GM18868 (cell line): ENCODE measurements around the gene ORAI2.
"Not testable (repeated sequence)": the region's sequence is repeated elsewhere in the genome, so short reads cannot be mapped to it uniquely, and the experiment has no call there.

Experiments used
- ATAC-seq: cut with Tn5 transposase; IDR thresholded peaks from one replicate; pipeline ENCODE4 v1.9.1; 2021; ENCODE audit warnings: mild to moderate bottlenecking, moderate library complexity; ENCODE audit not compliant: unreplicated experiment

ORAI2 gene

DNA sequence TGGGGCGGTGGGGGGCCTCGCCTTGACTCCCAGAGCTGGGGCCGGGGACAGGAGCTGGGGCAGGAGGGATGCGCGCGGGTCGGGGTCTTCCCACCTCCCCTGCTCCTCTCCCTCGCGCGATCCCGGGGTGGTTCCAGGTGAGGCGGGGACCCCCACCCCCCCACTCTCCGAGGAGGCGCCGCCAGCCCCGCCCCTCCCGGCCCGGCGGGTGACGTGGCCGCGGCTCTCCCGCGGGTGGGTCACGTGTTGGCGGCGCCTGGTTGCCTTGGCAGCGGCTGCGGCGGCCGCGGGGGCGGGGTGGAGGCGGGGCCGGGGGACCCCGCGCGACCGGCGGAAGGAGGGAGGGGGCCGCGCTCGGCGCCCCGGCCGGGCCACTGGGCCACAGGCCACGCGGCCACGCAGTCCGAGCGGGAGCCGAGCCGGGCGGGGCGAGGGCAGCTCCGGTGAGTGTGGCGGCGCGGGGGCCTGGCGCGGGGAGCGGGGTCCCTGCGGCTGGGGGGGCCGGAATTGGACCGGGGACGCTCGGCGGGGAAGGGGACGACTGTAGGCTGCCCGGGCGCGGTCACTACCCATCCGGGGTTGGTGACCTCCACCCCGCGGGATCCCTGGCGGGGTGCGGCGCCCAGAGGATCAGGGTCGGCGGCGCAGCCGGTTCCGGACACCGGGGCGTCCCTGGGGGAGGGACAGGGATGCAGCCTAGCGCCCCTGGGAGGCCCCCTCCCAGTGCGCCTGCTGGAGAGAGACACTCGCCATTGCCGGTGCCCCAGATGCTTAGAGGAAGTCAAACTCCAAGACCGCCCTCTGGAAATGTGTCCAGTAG lies at the start of gene ORAI2:
Gene ORAI2 (plus strand): TSS at position 357 of the 820 bp plus-strand sequence. CDS start 5,382 bp downstream, outside the sequence.
- ATAC-seq = peak; percentile 71

DNA sequence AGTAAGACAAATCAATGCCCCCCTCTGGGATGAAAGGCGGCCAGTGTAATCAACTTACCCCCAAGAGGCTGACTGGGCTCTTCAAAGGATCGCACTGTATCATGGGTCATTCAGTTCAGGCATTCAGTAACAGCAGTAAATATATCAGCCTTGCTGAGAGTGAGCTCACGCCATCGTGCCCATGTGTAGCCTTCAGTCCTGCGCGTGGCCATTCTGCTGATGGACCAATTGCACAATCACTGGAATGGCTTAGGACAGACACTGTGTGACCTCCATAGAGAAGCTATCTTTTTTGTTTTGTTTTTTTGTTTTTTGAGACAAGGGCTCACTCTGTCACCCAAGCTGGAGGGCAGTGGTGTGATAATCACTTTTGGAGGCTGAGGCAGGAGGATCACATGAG lies 46.3 kb upstream of the ORAI2 start:
- ATAC-seq = no peak

DNA sequence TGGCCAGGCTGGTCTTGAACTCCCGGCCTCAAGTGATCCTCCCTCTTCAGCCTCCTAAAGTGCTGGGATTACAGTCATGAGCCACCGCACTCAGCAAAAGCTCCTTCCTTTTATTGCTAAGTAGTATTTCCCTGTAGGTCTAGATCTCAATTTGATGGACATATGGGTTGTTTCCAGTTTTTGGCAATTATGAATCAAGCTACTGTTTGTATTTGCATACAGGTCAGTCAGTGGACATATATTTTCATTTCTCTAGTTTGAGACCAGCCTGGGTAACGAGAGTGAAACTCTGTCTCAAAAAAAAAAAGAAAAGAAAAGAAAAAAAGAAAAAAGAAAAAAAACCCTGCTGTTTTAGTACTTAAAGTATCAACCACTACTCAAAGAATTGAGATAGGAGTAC lies 43.6 kb upstream of the ORAI2 start:
- no peak for ATAC-seq

DNA sequence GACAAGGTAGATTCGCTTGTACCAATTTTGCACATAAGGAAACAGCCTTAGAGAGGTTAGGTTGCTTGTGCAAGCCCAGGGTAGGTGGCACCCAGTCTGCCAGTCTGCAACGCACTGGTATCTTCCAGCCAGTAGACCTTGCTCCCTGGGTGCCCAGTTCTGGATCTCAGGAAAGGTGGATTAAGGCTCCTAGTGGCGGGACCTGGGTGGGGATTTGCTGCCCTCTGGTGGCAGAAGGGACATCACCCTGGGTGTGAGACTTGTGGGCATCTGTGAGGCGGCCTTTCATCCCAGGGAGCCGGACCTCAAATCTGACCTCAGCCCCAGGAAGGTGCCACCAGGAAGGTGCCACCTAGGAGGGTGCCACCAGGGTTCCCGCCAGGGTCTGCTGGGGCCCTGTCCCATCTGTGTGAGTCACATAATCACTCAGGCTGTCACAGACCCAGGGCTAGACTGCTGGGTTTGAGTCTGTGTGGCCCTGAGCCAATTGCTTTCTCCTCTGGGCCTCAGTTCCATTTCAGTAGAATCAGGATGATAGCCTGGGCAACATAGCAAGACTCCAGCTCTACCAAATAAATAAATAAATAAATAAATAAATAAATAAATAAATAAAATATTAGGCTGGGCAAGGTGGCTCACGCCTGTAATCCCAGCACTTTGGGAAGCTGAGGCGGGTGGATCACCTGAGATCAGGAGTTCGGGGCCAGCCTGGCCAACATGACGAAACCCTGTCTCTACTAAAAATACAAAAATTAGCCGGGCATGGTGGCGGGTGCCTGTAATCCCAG lies 42.5 kb upstream of the ORAI2 start:
- ATAC-seq = no peak

DNA sequence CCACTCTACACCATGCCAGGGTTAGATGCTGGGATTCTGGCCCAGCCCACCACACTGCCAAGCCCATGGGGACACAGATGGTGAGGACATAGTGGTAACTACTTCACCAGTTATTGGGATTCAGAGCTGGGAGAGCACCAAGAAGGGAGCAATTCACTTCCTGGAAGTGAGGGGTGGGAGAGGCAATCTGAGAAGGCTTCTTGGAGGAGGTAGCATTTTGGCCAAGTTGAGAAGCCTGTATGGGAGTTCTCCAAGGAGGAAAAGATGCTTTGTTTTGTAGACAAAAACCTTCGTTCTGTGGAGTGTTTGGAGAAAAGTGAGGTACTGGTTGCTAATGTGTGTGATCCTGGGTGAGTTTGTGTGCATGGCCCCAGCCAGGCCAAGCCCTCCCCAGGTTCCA lies 41.0 kb upstream of the ORAI2 start:
- no peak for ATAC-seq

DNA sequence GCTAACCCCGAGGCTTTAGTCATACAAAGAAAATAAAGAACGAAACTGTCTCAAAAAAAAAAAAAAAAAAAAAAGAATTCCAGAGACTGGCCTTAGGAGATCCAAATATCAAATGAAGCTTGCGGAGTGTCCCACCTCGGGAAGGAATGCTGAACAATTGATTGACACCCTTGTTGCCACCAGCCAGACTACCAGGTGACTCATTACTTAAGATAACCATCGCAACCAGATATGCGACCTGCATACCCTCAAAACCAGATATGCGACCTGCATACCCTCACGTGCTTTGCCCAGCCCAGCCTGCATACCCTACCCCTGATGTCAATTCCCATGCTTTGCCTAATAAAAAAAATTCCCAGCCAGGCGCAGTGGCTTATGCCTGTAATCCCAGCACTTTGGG lies 39.9 kb upstream of the ORAI2 start:
- ATAC-seq = no peak

DNA sequence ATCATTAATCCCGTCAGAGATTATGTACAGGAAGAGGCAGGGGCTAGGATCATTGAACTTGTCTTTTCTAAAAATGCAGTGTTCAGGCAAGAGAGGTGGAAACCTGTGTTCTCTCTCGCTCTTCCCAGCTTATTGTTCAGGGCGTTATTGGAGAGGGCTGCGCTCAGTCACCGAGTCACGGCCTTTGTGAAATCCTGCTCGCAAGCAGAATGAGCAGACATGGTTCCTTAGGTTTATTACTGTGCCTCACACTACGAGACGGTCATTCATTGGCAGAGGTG lies 37.8 kb upstream of the ORAI2 start:
- ATAC-seq = no peak

DNA sequence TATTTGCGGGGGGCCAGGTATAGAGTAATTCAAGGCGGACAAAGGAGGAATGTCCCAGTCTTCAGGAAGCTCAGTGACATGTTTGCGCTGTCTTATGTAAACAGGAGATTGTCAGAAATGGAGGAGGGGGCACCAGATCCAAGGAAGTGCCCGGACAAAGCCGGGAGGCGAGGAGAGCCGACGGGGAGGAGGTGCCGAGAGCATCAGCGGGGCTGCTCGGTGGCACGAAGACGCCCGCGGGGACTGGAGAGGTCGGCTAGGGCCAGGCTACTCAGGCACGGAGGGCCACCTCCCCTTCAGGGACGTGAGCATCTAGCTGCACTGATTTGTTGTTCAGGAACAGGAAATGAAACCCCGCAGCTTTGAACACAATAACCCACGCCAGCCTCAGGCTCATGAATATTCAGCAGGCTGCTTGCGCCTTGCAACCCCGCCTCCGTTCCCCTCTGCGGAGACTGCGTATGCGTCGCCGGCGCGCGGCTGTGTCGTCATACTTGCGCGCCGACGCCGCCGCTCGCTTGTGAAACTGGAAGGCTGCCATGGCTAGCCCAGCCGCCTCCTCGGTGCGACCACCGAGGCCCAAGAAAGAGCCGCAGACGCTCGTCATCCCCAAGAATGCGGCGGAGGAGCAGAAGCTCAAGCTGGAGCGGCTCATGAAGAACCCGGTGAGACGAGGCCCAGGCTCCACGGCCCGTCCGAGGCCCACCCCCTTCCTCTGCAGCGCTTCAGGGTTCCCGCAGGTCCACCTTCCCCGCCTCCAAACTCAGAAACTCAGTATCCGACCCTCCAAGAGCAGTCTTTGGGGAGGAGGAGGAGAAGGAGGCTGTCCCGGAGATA lies 37.3 kb upstream of the ORAI2 start, which contains the start of gene PRKRIP1:
Gene PRKRIP1 (plus strand): TSS at position 491 of the 837 bp plus-strand sequence. CDS start 49 bp downstream, at position 540.
- ATAC-seq = peak; percentile 98

DNA sequence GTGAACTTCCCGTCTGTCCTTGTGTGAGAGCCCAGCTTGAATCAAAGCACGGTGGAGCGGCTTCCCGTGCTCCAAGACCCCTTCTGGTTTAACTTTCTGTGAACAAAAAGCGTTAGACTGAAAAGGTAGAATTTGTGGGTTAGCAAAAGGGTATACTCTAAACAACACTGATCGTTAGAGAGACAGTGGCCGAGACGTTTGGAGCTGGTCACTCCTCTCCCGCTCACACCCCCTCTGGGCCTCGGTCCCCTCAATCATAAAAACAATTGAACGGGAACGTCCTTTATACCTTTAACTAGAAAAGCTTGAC lies 36.7 kb upstream of the ORAI2 start:
- ATAC-seq = no peak

DNA sequence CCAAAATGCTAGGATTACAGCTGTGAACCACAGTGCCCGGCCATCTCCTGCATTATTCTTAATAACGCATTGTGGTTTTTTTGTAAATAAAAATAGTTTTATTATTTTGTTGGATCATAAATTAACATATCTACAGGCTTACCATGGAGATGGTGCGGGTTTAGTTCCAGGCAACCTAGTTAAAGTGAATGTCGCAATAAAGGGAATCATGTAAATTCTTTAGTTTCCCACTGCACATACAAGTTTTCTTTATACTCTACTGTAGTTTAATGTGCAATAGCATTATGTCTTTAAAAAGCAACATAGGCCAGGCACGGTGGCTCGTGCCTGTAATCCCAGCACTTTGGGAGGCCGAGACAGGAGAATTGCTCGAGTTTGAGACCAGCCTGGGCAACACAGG lies 34.8 kb upstream of the ORAI2 start:
- ATAC-seq = no peak

DNA sequence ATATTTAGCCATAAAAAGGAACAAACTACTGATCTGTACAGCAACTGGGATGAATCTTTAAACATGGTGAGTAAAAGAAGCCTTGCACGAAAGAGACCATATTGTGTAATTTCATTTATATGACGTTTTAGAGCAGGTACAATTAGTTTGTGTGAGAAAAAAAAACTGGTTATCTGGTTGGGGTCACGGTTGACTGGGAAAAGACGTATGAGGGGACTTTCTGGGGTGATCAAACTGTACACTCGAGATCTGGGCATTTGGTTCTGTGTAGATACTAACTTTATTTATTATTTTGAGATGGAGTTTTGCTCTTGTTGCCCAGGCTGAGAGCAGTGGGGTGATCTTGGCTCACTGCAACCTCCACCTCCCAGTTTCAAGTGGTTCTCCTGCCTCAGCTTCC lies 33.0 kb upstream of the ORAI2 start:
- ATAC-seq = no peak

DNA sequence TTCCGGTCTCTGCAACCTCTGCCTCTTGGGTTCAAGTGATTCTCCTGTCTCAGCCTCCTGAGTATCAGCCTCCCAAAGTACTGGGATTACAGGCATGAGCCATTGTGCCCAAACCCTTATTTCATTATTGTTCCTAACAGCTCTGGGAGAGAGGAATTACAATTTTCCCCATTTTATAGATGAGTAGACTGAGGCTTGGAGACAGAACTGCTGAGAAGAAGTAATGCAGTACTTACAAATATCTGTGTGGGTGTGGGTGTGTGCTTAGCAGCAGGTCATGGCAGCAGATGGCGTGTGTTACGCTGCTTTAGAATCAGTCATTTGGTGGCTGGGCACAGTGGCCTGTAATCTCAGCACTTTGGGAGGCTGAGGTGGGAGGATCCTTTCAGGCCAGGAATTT lies 29.8 kb upstream of the ORAI2 start:
- ATAC-seq = no peak

DNA sequence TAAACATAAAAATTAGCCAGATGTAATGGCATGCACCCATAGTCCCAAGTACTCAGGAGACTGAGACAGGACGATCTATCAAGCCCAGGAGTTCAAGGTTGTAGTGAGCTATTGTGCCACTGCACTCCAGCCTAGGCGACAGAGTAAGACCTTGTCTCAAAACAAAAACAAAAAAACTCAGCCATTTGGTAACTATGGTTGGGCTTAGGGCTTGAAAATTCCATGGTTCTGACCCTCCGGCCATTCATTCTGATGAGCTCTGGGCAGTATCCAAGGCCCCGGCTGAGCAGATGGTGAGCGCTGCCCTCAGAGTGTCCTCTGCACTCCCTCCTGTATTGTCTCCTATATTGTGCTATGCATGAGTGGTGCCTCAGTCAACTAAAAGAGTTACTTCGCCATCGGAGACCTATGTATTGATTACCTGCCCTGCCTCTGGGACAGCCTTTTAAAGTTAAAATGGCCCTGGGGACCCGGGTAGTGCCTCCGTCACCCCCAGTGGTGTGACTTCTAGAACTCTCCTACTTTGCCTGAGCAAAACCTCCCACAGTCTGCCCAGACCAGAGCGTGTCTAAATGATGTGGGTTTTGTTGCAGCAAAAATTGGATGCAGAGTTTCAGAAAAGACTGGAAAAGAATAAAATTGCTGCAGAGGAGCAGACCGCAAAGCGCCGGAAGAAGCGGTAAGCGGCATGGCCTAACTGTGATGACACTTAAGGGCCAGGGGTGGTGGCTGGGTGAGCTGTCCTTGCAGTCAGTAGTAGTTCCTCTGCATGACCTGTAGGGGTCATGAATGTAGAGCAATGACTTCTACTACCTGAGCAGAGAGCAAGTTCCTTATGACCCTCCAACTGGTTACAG lies 29.1 kb upstream of the ORAI2 start:
- peak; percentile 77 for ATAC-seq

DNA sequence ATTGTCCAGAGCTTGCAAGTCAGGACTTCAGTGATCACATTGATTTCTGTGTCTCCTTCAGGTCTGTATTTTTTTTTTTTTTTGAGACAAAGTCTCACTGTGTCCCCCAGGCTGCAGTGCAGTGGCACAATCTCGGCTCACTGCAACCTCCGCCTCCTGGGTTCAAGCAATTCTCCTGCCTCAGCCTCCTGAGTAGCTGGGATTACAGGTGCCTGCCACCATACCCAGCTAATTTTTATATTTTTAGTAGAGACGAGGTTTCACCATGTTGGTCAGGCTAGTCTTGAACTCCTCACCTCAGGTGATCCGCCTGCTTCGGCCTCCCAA lies 28.6 kb upstream of the ORAI2 start:
- not testable (repeated sequence) for ATAC-seq

DNA sequence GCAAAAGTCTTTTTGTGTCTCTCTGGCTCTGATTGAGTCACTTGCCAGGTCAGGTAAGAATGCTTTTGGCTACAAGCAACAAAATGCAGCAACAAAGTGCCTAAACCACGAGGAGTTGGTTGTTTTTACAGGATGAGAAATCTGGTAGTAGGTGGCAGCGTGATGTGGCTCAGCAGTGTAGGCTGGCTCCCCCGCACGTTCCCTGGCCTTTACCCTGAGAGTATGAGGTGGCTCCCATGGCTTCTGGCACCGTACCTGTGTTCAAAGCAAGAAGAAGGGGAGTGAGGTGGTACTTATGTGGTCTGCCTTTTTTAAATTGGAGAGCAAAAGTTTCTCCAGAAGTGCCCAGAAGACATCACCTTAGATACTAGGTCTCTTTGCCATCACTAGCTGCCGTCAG lies 25.5 kb upstream of the ORAI2 start:
- no peak for ATAC-seq

DNA sequence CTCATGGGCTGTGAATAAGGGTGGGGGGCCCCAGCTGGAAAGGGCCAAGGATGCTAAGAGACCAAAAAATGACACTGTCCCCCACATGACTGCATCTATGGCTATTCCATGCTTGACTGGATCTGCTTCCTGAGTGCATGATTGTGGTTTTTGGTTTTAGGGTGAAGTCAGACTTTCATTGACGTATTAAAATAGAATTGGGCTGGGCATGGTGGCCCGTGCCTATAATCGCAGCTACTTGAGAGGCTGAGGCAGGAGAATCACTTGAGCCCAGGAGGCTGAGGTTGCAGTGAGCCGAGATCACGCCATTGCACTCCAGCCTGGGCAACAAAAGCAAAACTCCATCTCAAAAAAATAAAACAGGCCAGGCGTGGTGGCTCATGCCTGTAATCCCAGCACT lies 24.8 kb upstream of the ORAI2 start:
- ATAC-seq = peak; percentile 65

DNA sequence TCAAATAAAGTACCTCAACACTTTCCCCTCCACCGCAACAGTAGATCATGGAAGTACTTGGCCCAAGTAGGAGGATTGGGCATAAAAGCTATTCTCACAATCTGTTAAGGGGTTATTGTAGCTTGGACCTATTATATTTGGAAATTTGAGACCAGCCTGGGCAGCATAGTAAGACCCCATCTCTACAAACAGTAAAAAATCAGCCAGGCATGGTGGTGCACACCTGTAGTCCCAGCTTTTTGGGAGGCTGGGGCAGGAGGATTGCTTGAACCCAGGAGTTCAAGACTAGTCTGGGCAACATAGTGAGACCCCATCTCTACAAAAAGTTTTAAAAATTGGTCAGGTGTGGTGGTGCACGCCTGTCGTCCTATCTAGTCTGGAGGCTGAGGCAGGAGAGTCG lies 24.0 kb upstream of the ORAI2 start:
- no peak for ATAC-seq

DNA sequence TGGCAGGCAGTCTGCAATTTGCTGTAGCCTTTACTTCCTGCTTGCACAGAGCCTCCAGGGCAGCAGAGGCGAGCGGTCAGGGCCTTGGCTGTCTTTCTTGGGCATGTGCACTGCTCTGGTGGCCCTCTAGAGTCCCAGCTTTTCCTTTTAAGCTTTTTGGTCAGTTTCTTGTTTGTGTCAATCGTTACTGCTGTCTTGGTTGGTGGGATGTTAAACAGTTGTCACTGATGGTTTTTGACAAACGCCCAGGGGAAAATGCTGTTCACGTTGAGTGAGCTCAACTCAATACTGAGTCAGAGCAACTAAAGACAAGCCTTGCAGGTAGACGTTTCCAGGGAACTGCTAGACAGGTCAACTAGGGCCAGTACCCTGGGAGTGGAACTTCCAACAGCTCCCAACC lies 23.3 kb upstream of the ORAI2 start:
- no peak for ATAC-seq

DNA sequence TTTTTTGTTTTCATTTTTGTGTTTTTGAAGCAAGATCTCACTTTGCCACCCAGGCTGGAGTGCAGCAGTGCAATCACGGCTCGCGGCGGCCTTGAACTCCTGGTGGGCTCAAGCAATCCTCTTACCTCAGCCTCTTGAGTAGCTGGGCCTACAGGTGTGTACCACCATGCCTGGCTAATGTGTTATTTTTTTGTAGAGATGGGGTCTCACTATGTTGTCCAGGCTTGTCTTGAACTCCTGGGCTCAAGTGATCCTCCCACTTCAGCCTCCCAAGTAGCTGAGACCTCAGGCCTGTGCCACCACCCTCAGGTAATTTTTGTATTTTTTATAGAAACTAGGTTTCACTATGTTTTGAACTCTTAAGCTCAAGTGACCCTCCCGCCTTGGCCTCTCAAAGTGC lies 22.5 kb upstream of the ORAI2 start:
- no peak for ATAC-seq

DNA sequence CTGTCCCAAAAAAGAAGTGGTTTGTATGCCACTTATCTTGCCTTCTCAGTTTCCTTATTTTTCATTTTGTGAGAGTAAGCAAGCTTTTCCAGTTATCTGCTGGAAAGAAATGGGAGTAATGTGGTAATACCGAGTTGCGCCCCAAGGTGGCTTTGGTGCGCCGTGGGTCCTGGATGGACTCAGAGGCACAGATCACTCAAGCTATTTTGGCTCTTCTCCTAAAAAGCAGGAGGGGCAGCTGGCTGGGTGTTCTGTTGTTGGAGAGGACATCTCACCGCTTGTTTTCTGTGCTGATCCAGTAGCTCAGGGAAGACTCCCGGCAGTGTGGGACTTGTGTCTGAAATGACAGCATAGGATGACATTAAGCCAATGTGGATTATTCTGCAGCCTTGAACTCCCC lies 20.8 kb upstream of the ORAI2 start:
- no peak for ATAC-seq

DNA sequence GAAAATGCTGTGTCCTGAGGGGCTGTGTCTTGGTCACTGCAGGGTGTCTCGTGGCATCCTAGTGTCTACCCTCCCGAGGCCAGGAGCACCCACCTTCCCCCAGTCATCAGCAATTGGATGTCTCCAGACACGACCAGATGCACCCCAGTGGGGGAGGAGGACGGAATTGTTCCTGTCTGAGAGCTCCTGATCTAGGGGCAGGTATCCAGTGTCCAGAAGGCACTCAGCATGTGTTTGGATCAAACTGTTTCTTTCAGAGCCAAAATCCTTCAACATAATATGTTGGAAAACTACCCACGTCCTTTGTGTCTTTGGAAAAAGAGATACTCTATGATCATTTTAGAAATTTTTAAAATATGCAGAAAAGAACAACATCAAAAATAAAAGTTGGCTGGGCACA lies 20.3 kb upstream of the ORAI2 start:
- no peak for ATAC-seq
